ENCODE results near the gene SSH2.
A peak's percentile ranks its signal among the peaks of the same experiment; 100 is the strongest.

DNA sequence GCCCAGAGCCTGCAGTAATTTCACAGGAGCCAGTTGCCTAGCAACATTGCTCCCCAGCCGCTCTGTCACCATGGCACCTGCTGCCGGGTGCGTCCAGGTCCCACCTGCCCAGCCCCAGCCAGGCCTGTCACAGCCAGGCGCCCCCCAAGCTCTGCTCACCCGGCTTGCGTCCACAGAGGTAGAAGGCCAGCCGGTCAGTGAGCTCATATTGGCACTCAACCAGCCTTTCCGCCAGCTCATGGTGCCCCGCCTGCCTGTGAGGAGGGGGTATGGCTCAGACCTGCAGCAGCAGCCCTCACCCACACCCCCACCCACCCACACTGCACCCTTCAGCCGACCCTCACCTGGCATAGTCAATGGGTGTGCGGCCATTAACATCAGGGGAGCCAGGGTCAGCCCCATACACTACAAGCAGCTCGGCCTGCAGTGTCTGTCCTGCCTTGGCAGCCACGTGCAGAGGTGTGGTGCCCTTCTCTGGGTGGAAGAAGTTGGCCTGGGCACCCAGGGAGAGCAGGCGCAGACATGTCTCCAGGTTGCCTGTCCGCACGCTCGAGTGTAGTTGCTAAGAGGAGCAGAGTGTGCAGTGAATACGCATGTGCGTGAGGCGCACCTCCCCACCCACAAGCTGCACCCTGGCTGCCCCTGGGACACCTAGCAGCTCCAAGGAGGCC, 348.3 kb downstream of the SSH2 start:
- peak in 1 of 2 donors; percentile 26 for TF ChIP-seq POLR2AphosphoS5 (IDR thresholded peaks at IDR 0.05; ENCODE audit: insufficient read depth in 1 of 2, low read depth in 1 of 2)
- TF ChIP-seq, protein P1, sequence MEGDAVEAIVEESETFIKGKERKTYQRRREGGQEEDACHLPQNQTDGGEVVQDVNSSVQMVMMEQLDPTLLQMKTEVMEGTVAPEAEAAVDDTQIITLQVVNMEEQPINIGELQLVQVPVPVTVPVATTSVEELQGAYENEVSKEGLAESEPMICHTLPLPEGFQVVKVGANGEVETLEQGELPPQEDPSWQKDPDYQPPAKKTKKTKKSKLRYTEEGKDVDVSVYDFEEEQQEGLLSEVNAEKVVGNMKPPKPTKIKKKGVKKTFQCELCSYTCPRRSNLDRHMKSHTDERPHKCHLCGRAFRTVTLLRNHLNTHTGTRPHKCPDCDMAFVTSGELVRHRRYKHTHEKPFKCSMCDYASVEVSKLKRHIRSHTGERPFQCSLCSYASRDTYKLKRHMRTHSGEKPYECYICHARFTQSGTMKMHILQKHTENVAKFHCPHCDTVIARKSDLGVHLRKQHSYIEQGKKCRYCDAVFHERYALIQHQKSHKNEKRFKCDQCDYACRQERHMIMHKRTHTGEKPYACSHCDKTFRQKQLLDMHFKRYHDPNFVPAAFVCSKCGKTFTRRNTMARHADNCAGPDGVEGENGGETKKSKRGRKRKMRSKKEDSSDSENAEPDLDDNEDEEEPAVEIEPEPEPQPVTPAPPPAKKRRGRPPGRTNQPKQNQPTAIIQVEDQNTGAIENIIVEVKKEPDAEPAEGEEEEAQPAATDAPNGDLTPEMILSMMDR (IDR thresholded peaks at IDR 0.05) = no peak
